ENCODE measurements around the gene GZMB.

GRCh38 chr14:24630872-24631477 is 3.0 kb downstream of the GZMB start:
- no peak for TF ChIP-seq EZH2 (IDR thresholded peaks at IDR 0.05; ENCODE audit: borderline replicate concordance, insufficient read depth, low read length, poor library complexity, severe bottlenecking)
- no peak for TF ChIP-seq CTCF (IDR thresholded peaks at IDR 0.05; ENCODE audit: poor library complexity, severe bottlenecking)
- TF ChIP-seq POLR2AphosphoS5 (IDR thresholded peaks at IDR 0.05): no peak
- TF ChIP-seq RAD21 (conservative IDR thresholded peaks at IDR 0.05): no peak
- TF ChIP-seq REST (IDR thresholded peaks at IDR 0.05; ENCODE audit: borderline replicate concordance): no peak
- no peak for TF ChIP-seq EP300 (conservative IDR thresholded peaks at IDR 0.05; ENCODE audit: poor library complexity, severe bottlenecking)
- TF ChIP-seq TAF1 (IDR thresholded peaks at IDR 0.05; ENCODE audit: low read depth): no peak

Measured in neural cell (in vitro differentiated cells).